ENCODE measurements around the gene CD177.
"Not testable (repeated sequence)": the region's sequence is repeated elsewhere in the genome, so short reads cannot be mapped to it uniquely, and the experiment has no call there.

DNA sequence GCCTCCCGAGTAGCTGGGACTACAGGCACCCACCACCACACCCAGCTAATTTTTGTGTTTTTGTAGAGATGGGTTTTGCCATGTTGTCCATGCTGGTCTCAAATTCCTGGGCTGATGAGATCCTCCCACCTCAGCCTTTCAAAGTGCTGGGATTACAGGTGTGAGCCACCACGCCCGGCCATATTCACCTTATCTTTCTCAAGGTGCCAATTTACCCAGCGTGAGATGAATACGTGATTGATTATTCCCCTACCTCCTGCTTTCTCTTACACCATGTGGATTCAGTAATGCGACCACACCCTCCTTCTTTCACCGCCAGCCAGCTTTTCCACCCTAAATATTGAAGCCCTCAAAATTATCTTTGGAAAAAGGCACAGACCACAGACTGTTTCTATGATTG is 29.8 kb downstream of the CD177 start:
- not testable (repeated sequence) for TF ChIP-seq POLR2A (IDR thresholded peaks at IDR 0.05)
- TF ChIP-seq, protein P1, sequence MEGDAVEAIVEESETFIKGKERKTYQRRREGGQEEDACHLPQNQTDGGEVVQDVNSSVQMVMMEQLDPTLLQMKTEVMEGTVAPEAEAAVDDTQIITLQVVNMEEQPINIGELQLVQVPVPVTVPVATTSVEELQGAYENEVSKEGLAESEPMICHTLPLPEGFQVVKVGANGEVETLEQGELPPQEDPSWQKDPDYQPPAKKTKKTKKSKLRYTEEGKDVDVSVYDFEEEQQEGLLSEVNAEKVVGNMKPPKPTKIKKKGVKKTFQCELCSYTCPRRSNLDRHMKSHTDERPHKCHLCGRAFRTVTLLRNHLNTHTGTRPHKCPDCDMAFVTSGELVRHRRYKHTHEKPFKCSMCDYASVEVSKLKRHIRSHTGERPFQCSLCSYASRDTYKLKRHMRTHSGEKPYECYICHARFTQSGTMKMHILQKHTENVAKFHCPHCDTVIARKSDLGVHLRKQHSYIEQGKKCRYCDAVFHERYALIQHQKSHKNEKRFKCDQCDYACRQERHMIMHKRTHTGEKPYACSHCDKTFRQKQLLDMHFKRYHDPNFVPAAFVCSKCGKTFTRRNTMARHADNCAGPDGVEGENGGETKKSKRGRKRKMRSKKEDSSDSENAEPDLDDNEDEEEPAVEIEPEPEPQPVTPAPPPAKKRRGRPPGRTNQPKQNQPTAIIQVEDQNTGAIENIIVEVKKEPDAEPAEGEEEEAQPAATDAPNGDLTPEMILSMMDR (IDR thresholded peaks at IDR 0.05), result not testable (repeated sequence)
